Eye (tissue), 1 donor: ENCODE results near the gene ROCK2.
"Not testable (repeated sequence)": the region's sequence is repeated elsewhere in the genome, so short reads cannot be mapped to it uniquely, and the experiment has no call there.

Experiments used
- DNase-seq: peaks from one replicate; pipeline ENCODE4 v3.0.0-alpha.2; 2015

Gene ROCK2

DNA sequence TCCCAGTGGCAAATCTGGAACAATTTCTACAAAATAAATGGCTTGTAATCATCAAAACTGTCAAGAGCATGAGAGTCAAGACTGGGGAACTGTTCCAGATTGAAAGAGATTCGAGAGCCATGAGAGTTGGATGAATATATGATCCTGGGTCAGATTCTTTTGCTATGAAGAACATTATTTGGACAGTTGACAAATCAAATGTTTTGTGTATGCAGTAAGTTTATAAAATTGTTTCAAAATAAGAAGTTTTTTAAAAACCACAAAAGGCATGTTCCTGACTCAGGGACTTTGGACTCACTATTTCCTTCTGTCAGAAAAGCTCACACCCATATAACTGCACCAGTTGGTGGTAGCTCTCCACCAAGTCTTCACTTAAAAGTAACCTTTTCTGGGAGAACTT, 38.5 kb downstream of the ROCK2 start:
- DNase-seq: peak; percentile 22

DNA sequence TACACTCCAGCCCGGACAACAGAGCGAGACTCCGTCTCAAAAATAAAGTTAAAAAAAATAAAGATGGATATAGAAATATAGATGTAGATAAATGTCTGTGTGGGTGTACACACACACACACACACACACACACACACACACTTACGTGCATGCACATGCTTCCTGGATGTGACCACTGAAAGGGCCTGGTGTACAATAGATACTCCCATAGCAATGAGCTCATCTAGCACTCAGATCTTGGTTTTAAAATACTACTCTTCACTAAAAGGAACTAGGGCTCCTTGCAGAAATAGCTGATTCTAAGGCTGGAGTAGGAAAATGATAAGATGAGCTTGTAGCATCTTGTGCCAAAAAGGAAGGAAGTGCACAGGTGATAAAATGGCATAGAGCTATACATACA, 39.1 kb downstream of the ROCK2 start:
- DNase-seq: no peak

DNA sequence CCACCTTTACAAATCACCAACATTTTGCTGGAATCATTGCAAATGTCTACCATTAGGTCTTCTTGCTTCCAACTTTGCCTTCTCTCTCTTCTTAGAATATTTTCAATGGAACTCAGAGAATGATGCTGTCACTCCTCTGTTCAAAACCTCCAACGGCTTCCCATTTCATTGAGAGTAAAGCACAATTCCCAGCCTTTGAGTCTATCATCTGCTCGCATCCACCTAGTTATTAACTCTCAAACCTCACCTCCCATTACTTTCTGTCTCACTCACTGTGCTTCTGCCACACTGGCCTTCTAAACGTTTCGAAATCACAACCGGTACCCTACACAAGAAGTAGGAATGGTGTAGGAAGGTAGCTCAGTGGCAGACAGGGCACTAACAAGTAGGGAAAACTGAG, 40.0 kb downstream of the ROCK2 start:
- DNase-seq: no peak

DNA sequence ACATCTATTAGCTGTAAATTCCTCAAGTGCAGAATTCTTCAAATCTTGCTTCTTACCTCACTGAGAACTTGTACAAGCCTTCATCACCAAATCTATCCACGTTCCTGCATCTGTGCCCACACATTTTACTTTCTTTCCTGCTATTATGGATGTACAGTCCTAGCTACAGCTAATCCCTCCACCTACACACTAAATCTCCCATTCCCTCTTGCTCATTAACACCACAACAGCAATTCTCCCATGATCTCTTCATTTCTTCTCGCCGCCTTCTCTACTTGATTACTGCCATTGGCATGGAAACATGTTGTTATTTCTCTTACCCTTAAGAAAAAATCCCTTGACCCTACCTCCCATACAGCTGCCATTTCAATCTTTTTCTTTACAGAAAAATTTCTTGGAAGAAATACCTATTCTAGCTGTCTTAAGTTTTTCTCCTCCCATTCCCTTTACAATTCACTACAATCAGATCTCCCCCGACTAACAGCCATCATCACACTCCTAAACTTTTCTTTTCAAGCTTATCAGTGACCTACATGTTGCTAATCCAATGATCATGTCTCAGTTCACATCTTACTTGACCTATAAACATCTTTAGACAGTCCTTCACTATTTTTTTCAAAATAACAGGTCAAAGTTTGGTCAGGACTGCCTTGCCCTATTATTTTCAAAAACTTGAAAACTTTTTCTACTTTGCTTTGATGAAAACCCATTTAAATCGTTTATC, 41.0 kb downstream of the ROCK2 start:
- no peak for DNase-seq

DNA sequence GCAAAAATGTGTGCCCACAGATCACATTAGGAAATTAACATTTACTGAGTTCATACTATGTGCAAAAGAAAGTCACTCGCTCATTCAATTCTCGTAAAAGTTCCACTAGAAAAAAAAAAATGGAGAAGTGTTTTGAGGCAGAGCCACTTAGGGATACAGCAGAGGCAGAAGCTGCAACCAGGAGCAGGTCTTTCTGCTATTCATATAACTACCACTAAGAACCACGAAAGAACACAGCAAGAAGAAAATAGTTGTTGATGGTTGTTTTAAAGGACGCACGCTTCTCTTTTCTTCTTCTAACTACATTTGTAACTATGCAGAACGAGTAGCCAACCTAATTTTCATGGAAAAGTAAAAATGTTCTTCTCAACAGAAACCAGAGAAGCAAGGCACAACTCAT, 45.0 kb downstream of the ROCK2 start:
- DNase-seq: no peak

DNA sequence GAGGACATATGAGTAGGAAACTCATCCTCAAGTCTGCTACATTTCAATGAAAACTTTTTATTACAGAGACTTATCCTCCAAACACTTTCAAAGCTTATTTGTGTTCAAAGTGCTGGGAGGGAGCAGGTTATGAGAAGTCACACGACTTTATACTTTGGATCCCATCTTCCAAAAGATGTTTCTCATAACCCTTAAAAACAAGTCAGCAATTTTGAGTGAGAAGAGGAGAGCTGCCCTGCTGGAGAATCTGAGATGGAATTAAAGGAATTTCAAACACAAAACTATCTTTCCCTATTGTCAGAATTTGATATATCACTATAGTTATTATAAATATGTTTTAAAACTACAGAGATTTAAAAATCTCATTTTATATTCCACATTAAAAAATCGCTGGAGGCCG, 45.8 kb downstream of the ROCK2 start:
- DNase-seq: no peak

DNA sequence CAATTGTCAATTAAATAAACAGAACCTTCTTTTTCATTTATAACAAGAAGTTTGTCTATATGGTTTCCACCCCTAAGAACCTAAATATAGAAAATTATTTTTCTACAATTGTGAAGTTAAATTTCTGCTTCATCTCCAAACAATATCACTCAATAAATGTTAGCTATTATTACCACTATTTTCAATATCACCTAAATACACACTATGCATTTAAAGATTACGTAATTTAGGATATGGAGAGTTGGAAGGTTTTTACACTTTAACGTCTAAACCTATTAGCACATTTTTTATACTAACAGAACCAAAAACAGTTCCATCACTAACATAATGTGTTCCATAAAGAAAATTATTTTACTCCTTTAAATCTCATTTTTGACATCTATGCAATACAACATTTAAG, 48.0 kb downstream of the ROCK2 start:
- DNase-seq: no peak

DNA sequence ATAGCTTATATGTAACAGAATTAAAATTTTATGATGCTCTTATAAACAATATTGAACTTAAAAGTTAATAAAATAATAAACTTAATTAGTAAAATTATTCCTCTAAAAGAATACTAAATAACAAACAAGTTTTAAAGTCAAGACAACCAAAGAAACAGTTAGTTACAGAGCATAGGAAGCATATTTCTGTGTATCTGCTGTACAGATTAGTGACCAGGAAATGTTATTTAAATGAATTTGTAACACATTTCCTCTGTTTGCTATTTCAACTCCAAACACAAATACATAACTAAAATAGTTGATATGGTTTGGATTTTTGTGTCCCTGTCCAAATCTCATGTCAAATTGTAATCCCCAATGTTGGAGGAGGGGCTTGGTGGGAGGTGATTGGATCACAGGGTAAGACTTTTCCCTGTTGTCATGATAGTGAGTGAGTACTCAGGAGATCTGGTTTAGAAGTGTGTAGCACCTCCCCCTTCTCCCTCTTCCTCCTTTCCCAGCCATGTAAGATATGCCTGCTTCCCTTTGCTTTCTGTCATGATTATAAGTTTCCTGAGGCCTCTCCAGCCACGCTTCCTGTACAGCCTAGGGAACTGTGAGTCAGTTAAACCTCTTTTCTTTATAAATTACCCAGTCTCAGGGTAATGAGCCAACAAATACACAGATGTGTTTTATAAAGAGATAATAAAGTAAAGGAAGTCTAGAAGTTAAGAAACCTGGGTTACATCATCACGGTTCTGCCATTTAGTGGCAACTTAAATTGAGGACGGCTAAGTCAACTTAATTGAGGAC, 51.8 kb downstream of the ROCK2 start:
- DNase-seq: no peak

DNA sequence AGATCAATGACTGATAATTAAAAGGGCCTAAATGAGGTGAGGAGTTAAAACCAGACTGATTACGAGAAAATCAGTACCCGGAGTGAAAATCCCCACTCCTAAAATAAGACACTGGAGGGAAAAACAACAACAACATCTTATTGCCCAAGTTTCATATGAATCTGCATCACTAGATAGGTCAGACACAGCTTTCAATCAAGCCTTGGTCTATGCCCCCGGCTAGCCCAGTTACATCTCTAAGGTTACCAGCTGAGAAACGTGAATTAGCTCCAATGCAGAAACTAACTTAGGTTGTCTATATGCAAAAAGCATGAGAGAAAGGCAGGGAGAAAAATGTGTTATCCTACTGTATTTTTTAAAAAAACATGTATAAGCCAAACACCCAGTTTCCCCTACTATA, 53.7 kb downstream of the ROCK2 start:
- no peak for DNase-seq

DNA sequence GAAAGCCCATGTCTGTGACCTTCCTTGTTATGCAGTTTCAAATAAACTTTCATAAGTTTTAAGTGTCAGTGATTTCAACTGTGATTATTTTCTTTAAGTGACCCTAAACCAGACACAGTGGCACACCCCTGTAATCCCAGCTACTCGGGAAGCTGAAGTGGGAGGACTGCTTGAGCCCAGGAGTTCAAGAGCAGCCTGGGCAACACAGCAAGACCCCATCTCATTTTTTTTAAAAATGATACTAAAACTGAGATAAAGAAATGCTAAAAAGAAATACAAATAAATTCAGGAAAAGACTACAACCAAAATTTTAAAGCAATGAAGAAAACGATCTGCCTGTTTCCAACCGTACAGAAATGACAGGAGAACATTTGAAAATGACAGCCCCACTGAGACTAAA, 54.2 kb downstream of the ROCK2 start:
- no peak for DNase-seq

DNA sequence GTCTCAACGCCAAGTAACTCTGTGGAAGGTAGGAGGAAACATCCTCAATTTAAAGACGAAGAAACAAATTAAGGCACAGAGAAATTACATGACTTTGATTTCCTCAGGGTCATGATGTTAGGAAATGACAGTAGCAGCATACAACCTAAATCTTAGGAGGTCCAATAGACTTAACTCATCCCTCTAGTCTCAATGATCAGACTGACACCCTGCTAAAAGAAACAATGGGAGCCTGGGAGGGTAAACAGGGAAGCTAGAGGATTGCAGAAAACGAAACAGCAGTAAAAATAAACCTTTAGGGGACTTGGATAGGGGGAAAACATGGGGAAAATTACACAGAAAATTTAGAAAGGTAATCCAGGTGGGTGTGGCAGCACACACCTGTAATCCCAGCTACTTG, 56.0 kb downstream of the ROCK2 start:
- no peak for DNase-seq

DNA sequence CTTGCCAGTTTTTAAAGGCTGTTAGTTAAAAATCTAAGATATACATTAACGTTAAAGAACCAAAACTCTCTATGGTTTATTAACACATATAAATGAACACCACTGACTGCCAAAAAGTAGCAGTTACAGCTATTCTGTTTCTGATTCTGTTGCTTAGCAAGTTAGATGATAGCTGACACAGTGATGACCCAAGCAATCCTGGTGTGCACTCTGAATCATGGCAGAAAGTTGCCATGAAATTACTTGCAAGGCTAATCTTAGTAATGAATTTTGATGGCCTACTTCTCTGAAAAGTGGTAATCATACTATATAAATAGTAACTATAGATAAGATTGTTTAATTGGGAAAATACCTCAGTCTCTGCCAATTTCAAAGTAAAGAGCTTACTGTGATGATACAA, 57.7 kb downstream of the ROCK2 start:
- DNase-seq: no peak

DNA sequence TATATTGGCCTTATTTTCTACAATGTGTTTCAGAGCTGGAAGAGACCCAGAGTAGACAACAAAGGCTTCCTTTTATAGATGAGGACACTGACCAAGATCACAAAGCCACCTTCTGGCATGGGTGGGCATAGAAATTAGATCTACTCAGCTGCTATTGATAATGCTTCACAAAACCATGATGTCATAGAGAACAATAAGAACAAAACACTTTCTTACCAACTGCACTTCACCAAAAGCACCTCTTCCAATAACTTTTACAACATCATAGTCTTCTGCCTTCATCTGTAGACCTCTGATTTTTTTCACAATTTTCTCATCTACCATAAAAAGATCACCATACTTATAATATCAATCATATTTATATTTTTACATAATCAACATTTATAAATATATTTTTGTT, 58.1 kb downstream of the ROCK2 start:
- DNase-seq: no peak

DNA sequence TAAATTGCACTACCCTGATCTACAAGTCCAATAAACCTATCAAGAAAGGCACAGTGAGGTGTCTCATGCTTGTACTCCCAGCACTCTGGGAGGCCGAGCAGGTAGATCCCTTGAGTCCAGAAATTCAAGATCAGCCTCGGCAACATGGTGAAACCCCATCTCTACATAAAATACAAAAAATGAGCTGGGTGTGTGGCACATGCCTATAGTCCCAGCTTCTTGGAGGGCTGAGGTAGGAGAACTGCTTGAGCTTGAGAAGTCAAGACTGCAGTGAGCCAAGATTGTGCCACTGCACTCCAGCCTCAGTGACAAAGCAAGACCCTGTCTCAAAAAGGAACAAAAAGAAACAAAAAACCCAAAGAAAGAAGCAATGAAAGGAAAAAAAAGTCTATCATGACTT, 58.9 kb downstream of the ROCK2 start:
- DNase-seq: no peak

DNA sequence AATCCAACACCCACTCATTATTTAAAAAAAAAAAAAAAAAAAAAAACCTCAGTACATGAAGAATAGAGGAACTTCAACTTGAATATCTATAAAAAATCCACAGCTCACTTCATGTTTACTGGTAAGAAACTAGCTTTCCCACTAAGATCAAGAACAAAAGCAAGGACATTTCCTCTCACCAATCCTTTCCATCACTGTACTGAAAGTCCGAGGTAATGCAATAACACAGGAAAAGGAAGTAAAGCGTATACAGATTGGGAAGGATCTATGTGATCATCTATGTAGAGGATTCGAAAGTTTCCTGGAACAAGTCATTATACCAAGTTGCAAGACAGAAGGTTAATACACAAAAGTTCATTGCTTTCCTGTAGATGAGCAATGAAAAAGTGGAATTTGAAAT, 63.2 kb downstream of the ROCK2 start:
- no peak for DNase-seq

DNA sequence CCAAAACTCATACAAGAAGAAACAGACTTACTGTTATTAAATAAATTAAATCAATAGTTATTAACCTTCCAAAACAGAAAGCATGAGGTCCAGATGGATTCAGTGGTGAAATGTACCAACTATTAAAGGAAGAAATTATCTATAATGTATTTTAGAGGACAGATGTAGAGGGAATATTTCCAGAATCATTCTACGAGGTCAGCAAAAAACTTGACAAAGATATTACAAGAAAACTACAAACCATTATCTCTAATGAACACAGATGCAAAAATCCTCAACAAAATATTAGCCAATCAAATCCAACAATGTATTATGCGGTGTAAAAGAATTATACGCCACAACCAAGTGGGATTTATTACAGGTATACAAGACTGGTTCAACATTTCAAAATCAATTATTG, 63.7 kb downstream of the ROCK2 start:
- no peak for DNase-seq

DNA sequence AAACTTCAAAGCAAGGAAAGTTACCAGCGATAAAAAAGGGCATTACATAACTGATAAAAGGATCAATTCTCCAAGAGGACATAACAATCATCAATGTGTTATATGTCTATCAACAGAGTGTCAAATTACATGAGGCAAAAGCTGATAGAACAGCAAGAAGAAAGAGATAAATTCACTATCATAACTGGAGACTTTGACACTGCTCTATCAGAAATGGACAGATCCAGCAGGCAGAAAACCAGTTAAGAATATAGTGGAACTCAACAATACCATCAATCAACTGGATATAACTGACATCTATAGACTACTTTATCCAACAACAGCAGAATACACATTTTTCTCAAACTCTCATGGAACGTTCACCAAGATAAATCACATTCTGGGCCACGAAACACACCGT, 65.0 kb downstream of the ROCK2 start:
- DNase-seq: no peak

DNA sequence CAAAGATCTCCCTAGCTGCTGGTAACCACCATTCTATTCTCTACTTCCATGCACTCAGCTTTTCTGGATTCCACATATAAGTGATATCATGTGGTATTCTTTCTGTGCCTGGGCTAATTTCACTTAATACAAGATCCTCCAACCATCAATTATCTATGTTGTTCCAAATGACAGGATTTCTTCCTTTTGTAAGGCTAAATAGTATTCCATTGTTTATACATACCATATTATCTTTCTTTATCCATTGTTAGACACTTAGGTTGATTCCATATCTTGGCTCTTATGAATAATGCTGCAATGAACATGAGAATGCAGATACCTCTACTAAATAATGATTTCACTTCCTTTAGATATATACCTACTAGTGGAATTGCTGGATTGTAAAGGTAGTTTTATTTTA, 66.2 kb downstream of the ROCK2 start:
- no peak for DNase-seq

DNA sequence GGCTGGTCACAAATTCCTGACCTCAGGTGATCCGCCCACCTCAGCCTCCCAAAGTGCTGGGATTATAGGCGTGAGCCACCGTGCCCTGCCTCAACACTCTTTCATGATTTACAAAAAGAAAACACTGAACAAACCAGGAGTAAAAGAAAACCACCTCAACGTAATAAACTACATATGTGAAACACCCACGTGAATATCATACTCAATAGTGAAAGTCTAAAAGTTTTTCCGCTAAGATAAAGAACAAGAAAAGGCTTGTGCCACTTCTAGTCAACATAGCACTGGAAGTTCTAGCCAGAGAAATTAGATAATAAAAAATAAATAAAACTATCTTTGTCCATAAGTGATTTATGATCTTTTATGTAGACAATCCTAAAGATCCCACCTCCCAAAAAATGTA, 68.5 kb downstream of the ROCK2 start:
- no peak for DNase-seq

DNA sequence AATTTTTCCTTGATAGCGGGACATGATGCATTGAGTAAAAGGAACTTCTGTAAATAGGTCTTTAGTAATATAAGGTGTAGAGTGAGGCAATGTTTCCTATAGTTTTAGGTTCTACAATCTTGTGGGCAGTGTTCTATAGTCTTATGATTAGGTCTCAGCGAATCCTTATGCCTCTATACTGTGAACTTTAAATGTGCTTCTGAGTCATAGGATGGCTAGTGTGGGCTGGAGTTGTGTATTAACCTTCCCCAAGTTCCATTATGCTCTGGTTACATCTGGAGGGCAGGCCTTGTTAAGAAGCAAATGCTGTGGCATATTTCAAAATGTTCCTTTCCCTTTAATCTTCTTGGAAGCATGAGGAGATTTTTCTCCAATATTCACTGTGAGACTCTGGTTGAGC, 73.5 kb downstream of the ROCK2 start:
- no peak for DNase-seq

DNA sequence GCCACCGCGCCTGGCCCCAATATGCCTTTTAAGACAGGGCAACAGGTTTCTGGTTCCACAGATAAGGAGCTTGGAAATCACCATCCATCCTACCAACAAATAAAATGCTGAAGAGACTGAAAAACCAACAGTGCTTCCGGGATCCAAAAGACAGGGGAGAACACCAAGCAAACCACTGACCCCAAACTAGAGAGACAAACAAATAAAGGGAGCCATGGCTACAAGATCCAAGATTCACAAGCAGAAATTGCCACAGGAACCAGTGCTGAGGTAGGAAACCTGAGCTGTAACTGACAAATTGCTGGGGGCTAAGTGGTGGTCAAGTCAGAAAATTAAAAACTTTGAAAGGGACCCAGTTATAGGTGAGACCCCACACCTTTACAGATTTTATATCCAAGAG, 76.5 kb downstream of the ROCK2 start:
- no peak for DNase-seq

DNA sequence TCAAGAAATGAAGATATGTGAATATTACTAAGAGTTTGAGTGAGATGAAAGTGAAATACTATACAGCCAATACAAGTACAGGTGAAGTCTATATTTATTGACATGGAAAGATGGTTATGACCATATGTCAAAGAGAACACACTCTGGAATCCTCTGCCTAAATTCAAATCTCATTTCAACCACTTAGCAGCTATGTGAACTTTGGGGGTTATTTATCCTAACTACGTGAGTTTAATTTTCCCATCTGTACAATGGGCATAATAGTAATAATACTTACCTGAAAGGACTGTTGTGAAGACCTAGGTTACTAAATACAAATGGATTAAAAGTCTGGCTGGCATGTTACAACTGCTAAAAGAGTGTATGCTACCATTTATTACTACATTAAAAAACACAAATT, 79.6 kb downstream of the ROCK2 start:
- DNase-seq: no peak

DNA sequence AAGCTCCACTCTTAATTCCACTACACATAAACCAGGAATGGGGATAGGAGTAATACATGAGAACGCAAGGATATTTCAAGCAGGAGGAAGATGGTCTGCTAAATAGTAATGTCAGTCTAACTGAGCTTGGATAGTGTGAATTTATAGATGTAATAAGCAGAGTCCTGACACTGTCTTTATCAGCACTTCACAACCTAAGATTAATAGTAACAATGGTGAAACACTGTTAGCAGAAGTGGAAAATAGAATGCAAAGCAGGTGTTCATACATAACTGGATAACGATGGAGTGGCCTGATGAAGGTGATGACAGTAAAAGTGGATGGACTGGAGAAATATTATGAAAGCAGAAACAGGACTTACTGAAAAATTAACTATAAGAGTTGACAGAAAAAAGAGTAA, 80.4 kb downstream of the ROCK2 start:
- DNase-seq: no peak

DNA sequence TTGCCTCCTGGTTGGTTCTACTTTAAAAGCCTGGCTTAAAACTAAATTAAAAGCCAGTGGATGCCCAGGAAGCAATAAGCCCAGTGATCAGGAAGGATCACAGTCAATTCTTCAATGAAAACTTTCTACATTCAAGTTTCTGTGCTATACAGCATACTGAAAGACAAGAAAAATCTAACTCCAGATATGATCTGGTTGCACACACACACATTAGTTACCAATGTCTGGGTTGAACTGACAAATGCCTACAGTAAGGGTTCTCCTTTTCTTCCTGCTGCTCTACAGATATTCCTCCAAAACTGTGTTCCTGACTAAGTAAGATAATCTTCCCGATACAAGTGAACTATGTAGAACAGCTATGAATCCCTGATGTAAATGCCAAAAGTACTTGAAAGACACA, 81.3 kb downstream of the ROCK2 start:
- DNase-seq: no peak

DNA sequence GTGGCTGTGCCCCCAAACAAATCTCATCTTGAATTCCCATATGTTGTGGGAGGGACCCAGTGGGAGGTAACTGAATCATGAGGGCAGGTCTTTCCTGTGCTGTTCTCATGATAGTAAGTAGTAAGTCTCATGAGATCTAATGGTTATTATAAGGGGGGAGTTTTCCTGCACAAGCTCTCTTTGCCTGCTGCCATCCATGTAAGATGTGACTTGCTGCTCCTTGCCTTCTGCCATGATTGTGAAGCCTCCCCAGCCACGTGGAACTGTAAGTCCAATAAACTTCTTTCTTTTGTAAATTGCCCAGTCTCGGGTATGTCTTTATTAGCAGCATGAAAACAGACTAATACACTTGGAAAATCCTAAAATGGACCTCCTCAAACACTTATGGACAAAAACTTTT, 82.0 kb downstream of the ROCK2 start:
- DNase-seq: not testable (repeated sequence)
